ENCODE measurements around the gene NAALADL2. TPM values are rescaled to one million over a fixed set of nuclear protein-coding genes. Genes with fewer than 3 reads are reported as not detected.

NAALADL2 gene
- total RNA-seq, 1 experiment from 2014 or later, result 12.8 TPM

DNA sequence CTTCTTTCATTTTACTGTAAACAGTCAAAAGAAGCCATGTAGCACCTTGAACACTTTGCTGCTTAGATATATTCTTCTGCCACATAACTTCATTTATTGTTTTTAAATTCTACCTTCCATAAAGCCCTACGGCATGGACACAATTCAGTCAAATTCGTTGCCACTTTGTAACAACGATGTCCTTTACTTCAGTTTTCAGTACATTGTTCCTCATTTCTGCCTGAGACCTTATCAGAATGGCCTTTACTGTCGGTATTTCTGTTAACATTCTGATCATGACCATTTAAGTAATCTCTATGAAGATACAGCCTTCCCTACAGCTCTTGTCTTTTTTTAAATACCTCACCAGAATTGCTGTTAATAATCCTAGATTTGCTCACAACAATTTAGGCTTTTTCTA is 466.9 kb downstream of the NAALADL2 start:
- no TSS peak for BruUV-seq (replicated peaks)
- Histone ChIP-seq H2AFZ (no peak overlapping the region), H3F3A (ENCODE audit: insufficient read depth, low read depth) (no peaks in the 10 kb centered on the region), H3K36me3 (ENCODE audit: low read depth) (no peaks in the 10 kb centered on the region), H3K27me3 (ENCODE audit: insufficient read depth, low read depth) (no peaks in the 10 kb centered on the region), H3K79me2 (ENCODE audit: low read depth) (no peaks in the 10 kb centered on the region), H3K4me1 (replicated peaks; ENCODE audit: insufficient read depth) (no peaks in the 10 kb centered on the region), H3K27ac (no peak overlapping the region), H3K9me3 (ENCODE audit: insufficient read depth, low read depth) (0 out of 2 replicates have a peak, but pooled peaks cover 3% of the 10 kb centered on the region), H3K4me3 (no peak overlapping the region), H3K4me2 (no peak overlapping the region), H4K20me1 (ENCODE audit: insufficient read depth) (no peaks in the 10 kb centered on the region), H3K9me2 (ENCODE audit: insufficient read depth) (no peaks in the 10 kb centered on the region)
- TF ChIP-seq CTCF (conservative IDR thresholded peaks at IDR 0.05) (no peak), EZH2 (IDR thresholded peaks at IDR 0.05; ENCODE audit: low read depth) (no peak)
- no peak for DNase-seq
- intact Hi-C loops (cut with micrococcal nuclease; ENCODE audit: unreplicated experiment), result no loop called here
- POLR2A ChIA-PET (ENCODE audit: unreplicated experiment), result no interaction called here
- CTCF ChIA-PET, result no interaction called here

DNA sequence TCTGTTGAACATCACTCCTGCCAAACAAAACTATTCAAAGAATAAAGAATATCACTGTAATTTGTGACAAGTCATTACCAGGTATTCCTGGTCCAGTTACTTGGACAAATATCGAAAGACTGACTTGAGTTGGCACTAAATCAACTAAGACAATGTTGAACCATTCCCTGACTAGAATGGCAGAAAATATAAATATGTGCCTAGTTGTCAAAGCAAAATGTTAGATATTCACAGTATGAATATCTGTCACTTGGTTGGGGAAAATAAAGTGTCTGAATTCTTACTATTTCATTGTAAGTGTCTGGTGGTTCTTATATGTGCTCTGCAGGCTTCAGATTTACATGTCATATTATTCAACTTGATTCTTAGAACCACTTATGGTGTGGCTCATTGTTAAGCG is 470.2 kb downstream of the NAALADL2 start:
- intact Hi-C loops (cut with micrococcal nuclease; ENCODE audit: unreplicated experiment), result no loop called here
- no peak for DNase-seq
- Histone ChIP-seq H3K27ac (no peak overlapping the region), H3K36me3 (ENCODE audit: low read depth) (no peaks in the 10 kb centered on the region), H4K20me1 (ENCODE audit: insufficient read depth) (no peaks in the 10 kb centered on the region), H3K27me3 (ENCODE audit: insufficient read depth, low read depth) (no peaks in the 10 kb centered on the region), H3K79me2 (ENCODE audit: low read depth) (no peaks in the 10 kb centered on the region), H2AFZ (no peak overlapping the region), H3K9me3 (ENCODE audit: insufficient read depth, low read depth) (0 out of 2 replicates have a peak, but pooled peaks cover 3% of the 10 kb centered on the region), H3F3A (ENCODE audit: insufficient read depth, low read depth) (no peaks in the 10 kb centered on the region), H3K4me1 (replicated peaks; ENCODE audit: insufficient read depth) (no peaks in the 10 kb centered on the region), H3K4me3 (no peak overlapping the region), H3K9me2 (ENCODE audit: insufficient read depth) (no peaks in the 10 kb centered on the region), H3K4me2 (no peak overlapping the region)
- ChIA-PET POLR2A (ENCODE audit: unreplicated experiment) (no interaction called here), CTCF (no interaction called here)
- TF ChIP-seq CTCF (conservative IDR thresholded peaks at IDR 0.05), result no peak
- no peak for TF ChIP-seq EZH2 (IDR thresholded peaks at IDR 0.05; ENCODE audit: low read depth)
- no TSS peak for BruUV-seq (replicated peaks)

DNA sequence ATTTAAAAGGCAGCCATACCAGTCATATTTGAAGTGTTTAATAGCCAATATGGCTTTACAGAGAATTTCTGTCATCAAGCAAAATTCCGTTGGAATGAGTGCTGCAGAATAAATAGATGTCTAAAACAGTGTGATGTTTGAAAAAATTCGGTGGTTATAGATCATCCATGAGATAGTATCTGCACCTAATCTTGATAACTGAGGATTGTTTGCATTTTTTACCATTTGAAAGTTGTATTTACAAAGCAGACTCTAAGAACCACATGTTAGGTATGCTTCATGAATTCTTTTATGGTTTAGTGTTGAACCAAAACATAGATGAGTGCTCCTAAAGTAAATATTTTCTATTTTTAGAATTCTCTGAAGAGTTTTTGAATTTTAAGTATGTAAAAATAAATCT is 476.1 kb downstream of the NAALADL2 start:
- CTCF ChIA-PET, result no interaction called here
- TF ChIP-seq CTCF (conservative IDR thresholded peaks at IDR 0.05) (no peak), EZH2 (IDR thresholded peaks at IDR 0.05; ENCODE audit: low read depth) (no peak)
- intact Hi-C loops (cut with micrococcal nuclease; ENCODE audit: unreplicated experiment), result loop anchor here (2.0 kb wide), 1 partner anchor 472 kb away; no protein-coding TSS in a partner anchor
- no peaks in the 10 kb centered on the region for H3F3A ChIP-seq (ENCODE audit: insufficient read depth, low read depth)
- DNase-seq, result peak in 1 of 2 experiments; percentile 54
- H3K79me2 ChIP-seq (ENCODE audit: low read depth), result no peaks in the 10 kb centered on the region
- H3K4me2 ChIP-seq, result no peak overlapping the region
- H3K9me2 ChIP-seq (ENCODE audit: insufficient read depth), result no peaks in the 10 kb centered on the region
- BruUV-seq (replicated peaks), result no TSS peak
- peaks cover 15% of the 10 kb centered on the region for H3K4me1 ChIP-seq (replicated peaks; ENCODE audit: insufficient read depth)
- no peak overlapping the region for H3K4me3 ChIP-seq
- POLR2A ChIA-PET (ENCODE audit: unreplicated experiment), result no interaction called here
- H4K20me1 ChIP-seq (ENCODE audit: insufficient read depth), result no peaks in the 10 kb centered on the region
- H3K9me3 ChIP-seq (ENCODE audit: insufficient read depth, low read depth), result no peaks in the 10 kb centered on the region; the same call in none of the 2 replicates
- no peaks in the 10 kb centered on the region for H3K36me3 ChIP-seq (ENCODE audit: low read depth)
- H3K27me3 ChIP-seq (ENCODE audit: insufficient read depth, low read depth), result no peaks in the 10 kb centered on the region
- H3K27ac ChIP-seq, result no peak overlapping the region
- H2AFZ ChIP-seq, result no peak overlapping the region
